ENCODE results near the gene CLDN1. TPM values are rescaled to one million over a fixed set of nuclear protein-coding genes. Genes with fewer than 3 reads are reported as not detected.

The CLDN1 gene
- polyA plus RNA-seq, 1 donor from 2014 or later = 1.3 TPM

DNA sequence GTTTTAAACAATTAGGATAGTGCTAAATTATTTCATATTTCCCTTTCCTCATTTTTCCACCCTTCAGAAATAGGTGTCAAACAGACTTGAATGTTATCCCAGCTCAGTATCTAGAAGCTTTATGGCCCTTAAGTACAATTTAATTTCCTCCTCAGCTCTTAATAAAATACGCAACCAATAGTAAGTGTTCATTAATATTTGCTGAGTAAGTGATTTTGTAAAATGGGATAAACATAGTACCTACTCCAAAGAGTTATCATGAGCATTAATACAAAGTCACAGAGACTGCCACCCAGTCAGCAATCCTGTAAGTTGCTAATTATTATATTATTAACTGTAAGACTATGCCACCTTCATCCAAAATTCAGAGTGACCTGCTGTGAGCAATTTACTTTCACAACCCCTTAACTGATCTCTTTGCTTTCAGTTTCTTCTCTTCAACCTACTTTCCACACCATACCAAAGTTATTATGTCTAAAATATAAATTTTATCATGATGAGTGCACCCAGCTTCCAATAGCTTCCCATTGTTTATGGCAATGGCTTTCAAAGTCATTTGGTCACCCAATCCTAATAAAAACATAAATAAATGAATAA, 30.7 kb upstream of the CLDN1 start:
- no peaks in the 10 kb centered on the region for H4K20me1 ChIP-seq (ENCODE audit: insufficient read depth)
- no peaks in the 10 kb centered on the region for H3K9me2 ChIP-seq (ENCODE audit: insufficient read depth, low read length)
- no peak overlapping the region for H3K27ac ChIP-seq (ENCODE audit: low read length)
- H3K27me3 ChIP-seq (ENCODE audit: insufficient read depth, low read depth, low read length) = no peaks in the 10 kb centered on the region
- no peak overlapping the region for H2AFZ ChIP-seq (ENCODE audit: low read depth, low read length)
- no peaks in the 10 kb centered on the region for H3K36me3 ChIP-seq (ENCODE audit: insufficient read depth, low read length)
- H3K4me2 ChIP-seq (ENCODE audit: low read length) = no peak overlapping the region
- TF ChIP-seq, protein P1, sequence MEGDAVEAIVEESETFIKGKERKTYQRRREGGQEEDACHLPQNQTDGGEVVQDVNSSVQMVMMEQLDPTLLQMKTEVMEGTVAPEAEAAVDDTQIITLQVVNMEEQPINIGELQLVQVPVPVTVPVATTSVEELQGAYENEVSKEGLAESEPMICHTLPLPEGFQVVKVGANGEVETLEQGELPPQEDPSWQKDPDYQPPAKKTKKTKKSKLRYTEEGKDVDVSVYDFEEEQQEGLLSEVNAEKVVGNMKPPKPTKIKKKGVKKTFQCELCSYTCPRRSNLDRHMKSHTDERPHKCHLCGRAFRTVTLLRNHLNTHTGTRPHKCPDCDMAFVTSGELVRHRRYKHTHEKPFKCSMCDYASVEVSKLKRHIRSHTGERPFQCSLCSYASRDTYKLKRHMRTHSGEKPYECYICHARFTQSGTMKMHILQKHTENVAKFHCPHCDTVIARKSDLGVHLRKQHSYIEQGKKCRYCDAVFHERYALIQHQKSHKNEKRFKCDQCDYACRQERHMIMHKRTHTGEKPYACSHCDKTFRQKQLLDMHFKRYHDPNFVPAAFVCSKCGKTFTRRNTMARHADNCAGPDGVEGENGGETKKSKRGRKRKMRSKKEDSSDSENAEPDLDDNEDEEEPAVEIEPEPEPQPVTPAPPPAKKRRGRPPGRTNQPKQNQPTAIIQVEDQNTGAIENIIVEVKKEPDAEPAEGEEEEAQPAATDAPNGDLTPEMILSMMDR (IDR thresholded peaks at IDR 0.05; ENCODE audit: poor library complexity, severe bottlenecking) = no peak
- no peak for TF ChIP-seq EZH2 (IDR thresholded peaks at IDR 0.05; ENCODE audit: borderline replicate concordance, insufficient read depth, low read length, poor library complexity, severe bottlenecking)
- no peak for TF ChIP-seq SMC3 (conservative IDR thresholded peaks at IDR 0.05; ENCODE audit: poor library complexity)
- TF ChIP-seq, protein P2, sequence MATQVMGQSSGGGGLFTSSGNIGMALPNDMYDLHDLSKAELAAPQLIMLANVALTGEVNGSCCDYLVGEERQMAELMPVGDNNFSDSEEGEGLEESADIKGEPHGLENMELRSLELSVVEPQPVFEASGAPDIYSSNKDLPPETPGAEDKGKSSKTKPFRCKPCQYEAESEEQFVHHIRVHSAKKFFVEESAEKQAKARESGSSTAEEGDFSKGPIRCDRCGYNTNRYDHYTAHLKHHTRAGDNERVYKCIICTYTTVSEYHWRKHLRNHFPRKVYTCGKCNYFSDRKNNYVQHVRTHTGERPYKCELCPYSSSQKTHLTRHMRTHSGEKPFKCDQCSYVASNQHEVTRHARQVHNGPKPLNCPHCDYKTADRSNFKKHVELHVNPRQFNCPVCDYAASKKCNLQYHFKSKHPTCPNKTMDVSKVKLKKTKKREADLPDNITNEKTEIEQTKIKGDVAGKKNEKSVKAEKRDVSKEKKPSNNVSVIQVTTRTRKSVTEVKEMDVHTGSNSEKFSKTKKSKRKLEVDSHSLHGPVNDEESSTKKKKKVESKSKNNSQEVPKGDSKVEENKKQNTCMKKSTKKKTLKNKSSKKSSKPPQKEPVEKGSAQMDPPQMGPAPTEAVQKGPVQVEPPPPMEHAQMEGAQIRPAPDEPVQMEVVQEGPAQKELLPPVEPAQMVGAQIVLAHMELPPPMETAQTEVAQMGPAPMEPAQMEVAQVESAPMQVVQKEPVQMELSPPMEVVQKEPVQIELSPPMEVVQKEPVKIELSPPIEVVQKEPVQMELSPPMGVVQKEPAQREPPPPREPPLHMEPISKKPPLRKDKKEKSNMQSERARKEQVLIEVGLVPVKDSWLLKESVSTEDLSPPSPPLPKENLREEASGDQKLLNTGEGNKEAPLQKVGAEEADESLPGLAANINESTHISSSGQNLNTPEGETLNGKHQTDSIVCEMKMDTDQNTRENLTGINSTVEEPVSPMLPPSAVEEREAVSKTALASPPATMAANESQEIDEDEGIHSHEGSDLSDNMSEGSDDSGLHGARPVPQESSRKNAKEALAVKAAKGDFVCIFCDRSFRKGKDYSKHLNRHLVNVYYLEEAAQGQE (IDR thresholded peaks at IDR 0.05; ENCODE audit: borderline replicate concordance) = no peak
- no peak for TF ChIP-seq TAF1 (IDR thresholded peaks at IDR 0.05; ENCODE audit: low read depth)
- TF ChIP-seq EP300 (conservative IDR thresholded peaks at IDR 0.05; ENCODE audit: poor library complexity, severe bottlenecking) = no peak
- no peak for TF ChIP-seq RAD21 (conservative IDR thresholded peaks at IDR 0.05)
- no peak for TF ChIP-seq POLR2AphosphoS5 (IDR thresholded peaks at IDR 0.05)
- no peak for TF ChIP-seq MXI1 (conservative IDR thresholded peaks at IDR 0.05; ENCODE audit: poor library complexity, severe bottlenecking)
- H3K9ac ChIP-seq (ENCODE audit: low read length) = no peak overlapping the region
- no peaks in the 10 kb centered on the region for H3F3A ChIP-seq (ENCODE audit: insufficient read depth, low read length, poor library complexity, severe bottlenecking)
- H3K9me3 ChIP-seq (ENCODE audit: low read length) = no peaks in the 10 kb centered on the region
- H3K4me3 ChIP-seq (ENCODE audit: low read length) = no peak overlapping the region
- H3K79me2 ChIP-seq (replicated peaks; ENCODE audit: insufficient read depth, low read length) = no peaks in the 10 kb centered on the region

DNA sequence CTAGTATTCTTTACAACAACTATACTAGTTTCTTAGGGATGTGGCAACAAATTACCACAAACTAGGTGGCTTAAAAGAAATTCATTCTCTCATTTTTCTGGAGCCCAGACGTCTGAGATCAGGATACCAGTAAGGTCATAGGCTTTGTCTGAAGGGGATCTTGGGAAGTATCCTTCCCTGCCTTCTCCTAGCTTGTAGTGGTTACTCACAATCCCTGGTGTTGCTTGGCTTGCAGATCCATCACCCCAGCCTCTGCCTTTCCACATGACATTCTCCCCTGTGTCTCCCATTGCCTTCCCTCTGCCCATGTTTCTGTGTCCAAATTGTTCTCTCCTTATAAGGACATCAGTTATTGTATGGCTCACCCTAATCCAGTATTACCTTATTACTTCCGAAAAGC, 24.3 kb upstream of the CLDN1 start:
- Histone ChIP-seq H2AFZ (ENCODE audit: low read depth, low read length) (no peak overlapping the region), H3K79me2 (replicated peaks; ENCODE audit: insufficient read depth, low read length) (no peaks in the 10 kb centered on the region), H4K20me1 (ENCODE audit: insufficient read depth) (no peaks in the 10 kb centered on the region), H3K9ac (ENCODE audit: low read length) (no peak overlapping the region), H3F3A (ENCODE audit: insufficient read depth, low read length, poor library complexity, severe bottlenecking) (no peaks in the 10 kb centered on the region), H3K27ac (ENCODE audit: low read length) (no peak overlapping the region), H3K9me2 (ENCODE audit: insufficient read depth, low read length) (no peaks in the 10 kb centered on the region), H3K27me3 (ENCODE audit: insufficient read depth, low read depth, low read length) (no peaks in the 10 kb centered on the region), H3K4me3 (ENCODE audit: low read length) (no peak overlapping the region), H3K4me2 (ENCODE audit: low read length) (no peak overlapping the region), H3K9me3 (ENCODE audit: low read length) (no peaks in the 10 kb centered on the region), H3K36me3 (ENCODE audit: insufficient read depth, low read length) (no peaks in the 10 kb centered on the region)
- TF ChIP-seq EP300 (conservative IDR thresholded peaks at IDR 0.05; ENCODE audit: poor library complexity, severe bottlenecking) (no peak), POLR2AphosphoS5 (IDR thresholded peaks at IDR 0.05) (no peak)
